ENCODE results near the gene ATRAID.
A peak's percentile ranks its signal among the peaks of the same experiment; 100 is the strongest.

GRCh38 chr2:27249891-27250651 is 38.2 kb downstream of the ATRAID start:
- TF ChIP-seq CTCF (IDR thresholded peaks at IDR 0.05; ENCODE audit: low read length) (peak; percentile 90), EZH2 (IDR thresholded peaks at IDR 0.05; ENCODE audit: borderline replicate concordance, low read length) (no peak)
